ENCODE results near the gene ACBD3. TPM values are rescaled to one million over a fixed set of nuclear protein-coding genes. Genes with fewer than 3 reads are reported as not detected.
"Not testable (repeated sequence)": the region's sequence is repeated elsewhere in the genome, so short reads cannot be mapped to it uniquely, and the experiment has no call there.

The ACBD3 gene
- total RNA-seq, 1 donor = 72.0 TPM

DNA sequence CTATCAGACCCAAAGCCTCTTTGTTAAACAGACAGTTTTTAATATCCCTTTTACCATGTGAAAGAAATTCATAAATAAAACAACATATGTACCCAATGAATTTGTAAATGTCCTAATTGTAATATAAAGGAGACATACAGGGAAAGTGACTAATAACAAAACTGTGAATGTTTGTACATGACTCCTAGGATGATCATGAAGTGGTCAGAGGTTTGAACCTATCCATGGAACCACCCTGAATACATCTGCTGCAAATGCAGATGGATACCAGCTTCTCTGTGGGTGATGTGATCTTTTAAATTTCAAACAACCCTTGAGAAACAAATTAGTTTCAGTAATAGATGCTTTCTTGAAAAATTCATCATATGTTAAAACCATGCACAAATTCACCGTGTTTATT, 16.7 kb upstream of the ACBD3 start:
- TF ChIP-seq, protein P1, sequence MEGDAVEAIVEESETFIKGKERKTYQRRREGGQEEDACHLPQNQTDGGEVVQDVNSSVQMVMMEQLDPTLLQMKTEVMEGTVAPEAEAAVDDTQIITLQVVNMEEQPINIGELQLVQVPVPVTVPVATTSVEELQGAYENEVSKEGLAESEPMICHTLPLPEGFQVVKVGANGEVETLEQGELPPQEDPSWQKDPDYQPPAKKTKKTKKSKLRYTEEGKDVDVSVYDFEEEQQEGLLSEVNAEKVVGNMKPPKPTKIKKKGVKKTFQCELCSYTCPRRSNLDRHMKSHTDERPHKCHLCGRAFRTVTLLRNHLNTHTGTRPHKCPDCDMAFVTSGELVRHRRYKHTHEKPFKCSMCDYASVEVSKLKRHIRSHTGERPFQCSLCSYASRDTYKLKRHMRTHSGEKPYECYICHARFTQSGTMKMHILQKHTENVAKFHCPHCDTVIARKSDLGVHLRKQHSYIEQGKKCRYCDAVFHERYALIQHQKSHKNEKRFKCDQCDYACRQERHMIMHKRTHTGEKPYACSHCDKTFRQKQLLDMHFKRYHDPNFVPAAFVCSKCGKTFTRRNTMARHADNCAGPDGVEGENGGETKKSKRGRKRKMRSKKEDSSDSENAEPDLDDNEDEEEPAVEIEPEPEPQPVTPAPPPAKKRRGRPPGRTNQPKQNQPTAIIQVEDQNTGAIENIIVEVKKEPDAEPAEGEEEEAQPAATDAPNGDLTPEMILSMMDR (IDR thresholded peaks at IDR 0.05; ENCODE audit: insufficient read depth, low read length) = no peak
- no peak overlapping the region for H3K4me3 ChIP-seq (ENCODE audit: low read depth, low read length)
- no peak for DNase-seq (ENCODE audit: low read depth)

DNA sequence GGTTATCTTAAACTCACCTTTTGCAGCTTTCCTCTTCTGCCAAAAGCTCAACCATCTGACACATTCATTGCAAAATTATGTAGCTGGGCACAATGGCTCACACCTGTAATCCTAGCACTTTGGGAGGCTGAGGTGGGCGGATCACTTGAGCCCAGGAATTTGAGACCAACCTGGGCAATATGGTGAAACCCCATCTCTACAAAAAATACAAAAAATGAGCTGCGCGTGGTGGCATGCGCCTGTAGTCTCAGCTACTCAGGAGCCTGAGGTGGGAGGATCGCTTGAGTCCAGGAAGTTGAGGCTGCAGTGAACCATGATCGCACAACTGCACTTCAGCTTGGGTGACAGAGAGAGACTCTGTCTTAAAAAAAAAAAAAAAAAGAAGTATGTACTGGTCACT, 16.1 kb upstream of the ACBD3 start:
- DNase-seq (ENCODE audit: low read depth); H3K4me3 ChIP-seq (ENCODE audit: low read depth, low read length): not testable (repeated sequence)

GRCh38 chr1:226202246-226202645, 15.7 kb upstream of the ACBD3 start:
- H3K4me3 ChIP-seq (ENCODE audit: low read depth, low read length) = no peak overlapping the region
- TF ChIP-seq, protein P1 (IDR thresholded peaks at IDR 0.05; ENCODE audit: insufficient read depth, low read length) = no peak
- DNase-seq (ENCODE audit: low read depth) = no peak

GRCh38 chr1:226201029-226201593, 14.6 kb upstream of the ACBD3 start:
- DNase-seq (ENCODE audit: low read depth) = peak; percentile 27
- TF ChIP-seq, protein P1 (IDR thresholded peaks at IDR 0.05; ENCODE audit: insufficient read depth, low read length) = peak; percentile 57
- H3K4me3 ChIP-seq (ENCODE audit: low read depth, low read length) = no peak overlapping the region

GRCh38 chr1:226199971-226200370, 13.4 kb upstream of the ACBD3 start:
- TF ChIP-seq, protein P1 (IDR thresholded peaks at IDR 0.05; ENCODE audit: insufficient read depth, low read length) = no peak
- DNase-seq (ENCODE audit: low read depth) = no peak
- no peak overlapping the region for H3K4me3 ChIP-seq (ENCODE audit: low read depth, low read length)

GRCh38 chr1:226195144-226195543, 8.6 kb upstream of the ACBD3 start:
- no peak overlapping the region for H3K4me3 ChIP-seq (ENCODE audit: low read depth, low read length)
- DNase-seq (ENCODE audit: low read depth) = no peak
- TF ChIP-seq, protein P1 (IDR thresholded peaks at IDR 0.05; ENCODE audit: insufficient read depth, low read length) = no peak

DNA sequence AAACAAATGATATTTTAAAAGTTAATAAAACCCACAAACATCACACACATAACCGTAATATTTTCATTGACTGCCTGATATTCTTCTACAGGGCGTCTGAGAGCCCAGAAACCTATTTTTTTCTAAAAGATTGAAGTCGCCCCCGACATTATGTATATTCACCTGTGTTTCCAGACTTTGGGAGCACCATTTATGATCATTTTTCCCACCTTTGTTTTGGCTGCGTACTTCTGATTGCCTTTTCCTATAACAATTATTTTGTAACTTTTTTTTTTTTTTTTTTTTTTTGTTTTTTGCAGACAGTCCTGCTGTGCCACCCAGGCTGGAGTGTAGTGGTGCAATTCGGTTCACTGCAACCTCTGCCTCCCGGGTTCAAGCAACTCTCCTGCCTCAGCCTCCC, 839 bp upstream of the ACBD3 start:
- TF ChIP-seq, protein P1 (IDR thresholded peaks at IDR 0.05; ENCODE audit: insufficient read depth, low read length) = no peak
- H3K4me3 ChIP-seq (ENCODE audit: low read depth, low read length) = peak overlapping the region; percentile 88
- DNase-seq (ENCODE audit: low read depth) = no peak
